ENCODE data around the gene SETDB2.

The SETDB2 gene

GRCh38 chr13:49428041-49428763 lies 15.9 kb upstream of the SETDB2 start:
- DNase-seq (ENCODE audit: extremely low read depth in 1 of 2, low read depth in 1 of 2): no peak

- DNase-seq (ENCODE audit: extremely low read depth in 1 of 2, low read depth in 1 of 2): no peak
These were observed 15.0 kb upstream of the SETDB2 start for GRCh38 chr13:49429121-49429520.

GRCh38 chr13:49435992-49436391 lies 8.1 kb upstream of the SETDB2 start:
- no peak for DNase-seq (ENCODE audit: extremely low read depth in 1 of 2, low read depth in 1 of 2)

- no peak for DNase-seq (ENCODE audit: extremely low read depth in 1 of 2, low read depth in 1 of 2)
These were observed 7.2 kb upstream of the SETDB2 start for GRCh38 chr13:49436890-49437289.

- no peak for DNase-seq (ENCODE audit: extremely low read depth in 1 of 2, low read depth in 1 of 2)
These were observed 6.4 kb upstream of the SETDB2 start for GRCh38 chr13:49437705-49438104.

- no peak for DNase-seq (ENCODE audit: extremely low read depth in 1 of 2, low read depth in 1 of 2)
These were observed 4.5 kb upstream of the SETDB2 start for GRCh38 chr13:49439609-49440008.

- no peak for DNase-seq (ENCODE audit: extremely low read depth in 1 of 2, low read depth in 1 of 2)
These were observed 2.8 kb upstream of the SETDB2 start for GRCh38 chr13:49441312-49441711.

GRCh38 chr13:49441846-49442245 lies 2.2 kb upstream of the SETDB2 start:
- DNase-seq (ENCODE audit: extremely low read depth in 1 of 2, low read depth in 1 of 2): no peak

- no peak for DNase-seq (ENCODE audit: extremely low read depth in 1 of 2, low read depth in 1 of 2)
These were observed 744 bp upstream of the SETDB2 start for GRCh38 chr13:49443357-49443703.

- no peak for DNase-seq (ENCODE audit: extremely low read depth in 1 of 2, low read depth in 1 of 2)
These were observed 686 bp downstream of the SETDB2 start for GRCh38 chr13:49444524-49445395.

GRCh38 chr13:49446473-49446872 lies 2.4 kb downstream of the SETDB2 start:
- DNase-seq (ENCODE audit: extremely low read depth in 1 of 2, low read depth in 1 of 2): no peak

- DNase-seq (ENCODE audit: extremely low read depth in 1 of 2, low read depth in 1 of 2): no peak
These were observed 4.7 kb downstream of the SETDB2 start for GRCh38 chr13:49448753-49449152.

GRCh38 chr13:49450105-49450819 lies 6.2 kb downstream of the SETDB2 start:
- DNase-seq (ENCODE audit: extremely low read depth in 1 of 2, low read depth in 1 of 2): no peak

GRCh38 chr13:49452725-49453457 lies 8.8 kb downstream of the SETDB2 start:
- no peak for DNase-seq (ENCODE audit: extremely low read depth in 1 of 2, low read depth in 1 of 2)

GRCh38 chr13:49453465-49453864 lies 9.4 kb downstream of the SETDB2 start:
- DNase-seq (ENCODE audit: extremely low read depth in 1 of 2, low read depth in 1 of 2): no peak

- no peak for DNase-seq (ENCODE audit: extremely low read depth in 1 of 2, low read depth in 1 of 2)
These were observed 10.4 kb downstream of the SETDB2 start for GRCh38 chr13:49454388-49455006.

- DNase-seq (ENCODE audit: extremely low read depth in 1 of 2, low read depth in 1 of 2): no peak
These were observed 10.9 kb downstream of the SETDB2 start for GRCh38 chr13:49455007-49455398.

- DNase-seq (ENCODE audit: extremely low read depth in 1 of 2, low read depth in 1 of 2): no peak
These were observed 12.1 kb downstream of the SETDB2 start for GRCh38 chr13:49456156-49456555.

GRCh38 chr13:49457221-49457620 lies 13.1 kb downstream of the SETDB2 start:
- DNase-seq (ENCODE audit: extremely low read depth in 1 of 2, low read depth in 1 of 2): no peak

- DNase-seq (ENCODE audit: extremely low read depth in 1 of 2, low read depth in 1 of 2): no peak
These were observed 15.5 kb downstream of the SETDB2 start for GRCh38 chr13:49459580-49459979.

GRCh38 chr13:49464085-49464484 lies 20.0 kb downstream of the SETDB2 start:
- DNase-seq (ENCODE audit: extremely low read depth in 1 of 2, low read depth in 1 of 2): no peak

Data from activated CD8-positive, alpha-beta memory T cell treated with anti-CD3 and anti-CD28 coated beads for 1 hour (primary cell).